Skeletal muscle cell (primary cell): ENCODE data around the gene GTF3C5.
"Not testable (repeated sequence)": the region's sequence is repeated elsewhere in the genome, so short reads cannot be mapped to it uniquely, and the experiment has no call there.

ENCODE experiments used
- DNase-seq: peaks from one replicate; pipeline ENCODE4 v3.0.0-alpha.2; 2010; ENCODE audit warnings: low read depth
- H3K4me3 ChIP-seq: 2 replicates; pipeline ENCODE4 v1.5.1; 2011; ENCODE audit warnings: low read depth, mild to moderate bottlenecking, control low read depth, low read length, moderate library complexity

Gene GTF3C5

GRCh38 chr9:133030317-133031129, at the start of gene GTF3C5:
Gene GTF3C5, plus strand, starts transcription at chr9:133030997. Its CDS starts 15 bp downstream, at chr9:133031012.
- H3K4me3 ChIP-seq = peak within 1 kb of the TSS; percentile 96
- peak; percentile 96 for DNase-seq

GRCh38 chr9:132982458-132982857, 48.3 kb upstream of the GTF3C5 start:
- no peak overlapping the region for H3K4me3 ChIP-seq
- no peak for DNase-seq

- H3K4me3 ChIP-seq = no peak overlapping the region
- DNase-seq = no peak
Observed at GRCh38 chr9:132983491-132984201, 47.2 kb upstream of the GTF3C5 start.

- no peak overlapping the region for H3K4me3 ChIP-seq
- DNase-seq = no peak
Observed at GRCh38 chr9:132984202-132985070, 46.4 kb upstream of the GTF3C5 start.

GRCh38 chr9:132985071-132985350, 45.8 kb upstream of the GTF3C5 start:
- no peak for DNase-seq
- H3K4me3 ChIP-seq = no peak overlapping the region

- no peak for DNase-seq
- H3K4me3 ChIP-seq = no peak overlapping the region
Observed at GRCh38 chr9:132985489-132985888, 45.3 kb upstream of the GTF3C5 start.

GRCh38 chr9:132986114-132986513, 44.7 kb upstream of the GTF3C5 start:
- DNase-seq = no peak
- H3K4me3 ChIP-seq = no peak overlapping the region

- DNase-seq = no peak
- no peak overlapping the region for H3K4me3 ChIP-seq
Observed at GRCh38 chr9:132986640-132987620, 43.9 kb upstream of the GTF3C5 start.

GRCh38 chr9:132988244-132989013, 42.4 kb upstream of the GTF3C5 start:
- no peak for DNase-seq
- no peak overlapping the region for H3K4me3 ChIP-seq

- DNase-seq = no peak
- no peak overlapping the region for H3K4me3 ChIP-seq
Observed at GRCh38 chr9:132989014-132989310, 41.8 kb upstream of the GTF3C5 start.

- no peak for DNase-seq
- no peak overlapping the region for H3K4me3 ChIP-seq
Observed at GRCh38 chr9:132989414-132989996, 41.3 kb upstream of the GTF3C5 start.

GRCh38 chr9:132989998-132990557, 40.7 kb upstream of the GTF3C5 start:
- not testable (repeated sequence) for DNase-seq

GRCh38 chr9:132990781-132991180, 40.0 kb upstream of the GTF3C5 start:
- DNase-seq = no peak
- H3K4me3 ChIP-seq = no peak overlapping the region

More at GRCh38 chr9:132989998-132990557, 40.7 kb upstream of the GTF3C5 start:
- H3K4me3 ChIP-seq = not testable (repeated sequence)

- no peak overlapping the region for H3K4me3 ChIP-seq
- no peak for DNase-seq
Observed at GRCh38 chr9:132991351-132992300, 39.2 kb upstream of the GTF3C5 start.

GRCh38 chr9:132993511-132993939, 37.3 kb upstream of the GTF3C5 start:
- no peak for DNase-seq
- no peak overlapping the region for H3K4me3 ChIP-seq

GRCh38 chr9:132994410-132995120, 36.2 kb upstream of the GTF3C5 start:
- H3K4me3 ChIP-seq = no peak overlapping the region
- peak; percentile 16 for DNase-seq
